Measurements from ENCODE around the gene VPS35. TPM values are rescaled to one million over a fixed set of nuclear protein-coding genes. Genes with fewer than 3 reads are reported as not detected.

The VPS35 gene
- total RNA-seq (ENCODE audit: low replicate concordance) = 53.9 and 59.2 TPM in 2 replicates

GRCh38 chr16:46688654-46689364 is at the start of gene VPS35:
Gene VPS35, minus strand, starts transcription at chr16:46689178. Its CDS starts 45 bp downstream, at chr16:46689133.

GRCh38 chr16:46689365-46690280 is 645 bp upstream of the VPS35 start, which contains the start of gene ORC6:
Gene ORC6, plus strand, starts transcription at chr16:46689659. Its CDS starts 47 bp downstream, at chr16:46689706.

GRCh38 chr16:46621006-46621933 is 67.7 kb downstream of the VPS35 start, which contains the start of gene SHCBP1:
Gene SHCBP1, minus strand, starts transcription at chr16:46621379. Its CDS starts 20 bp downstream, at chr16:46621359.

Other genes starting within 250 kb of the VPS35 start
- gene SHCBP1, start 67.8 kb downstream of the VPS35 start, total RNA-seq (ENCODE audit: low replicate concordance) = 0.94 and 8.3 TPM in 2 replicates
- gene ORC6, start 481 bp upstream of the VPS35 start, total RNA-seq (ENCODE audit: low replicate concordance) = 0.94 and 4.4 TPM in 2 replicates
- gene MYLK3, start 59.2 kb upstream of the VPS35 start, total RNA-seq (ENCODE audit: low replicate concordance) = 0.15 and 0.23 TPM in 2 replicates
- 0.94 and 7.5 TPM in 2 replicates for gene C16orf87, start 142.0 kb upstream of the VPS35 start, total RNA-seq (ENCODE audit: low replicate concordance)
- 7.0 and 25.9 TPM in 2 replicates for gene GPT2, start 195.2 kb upstream of the VPS35 start, total RNA-seq (ENCODE audit: low replicate concordance)

Measured in smooth muscle cell of the coronary artery (primary cell).